Stimulated activated CD4-positive, alpha-beta T cell treated with anti-CD3 and anti-CD28 coated beads, TNF-alpha, amount 100 ng/mL, for 4 hours (primary cell): ENCODE data around the gene CD226.

Source experiments
- DNase-seq, 3 experiments: peaks; one replicate each; pipeline ENCODE4 v3.0.0-alpha.2; 2020; ENCODE audit warnings: low read depth in 3 of 3

The CD226 gene

DNA sequence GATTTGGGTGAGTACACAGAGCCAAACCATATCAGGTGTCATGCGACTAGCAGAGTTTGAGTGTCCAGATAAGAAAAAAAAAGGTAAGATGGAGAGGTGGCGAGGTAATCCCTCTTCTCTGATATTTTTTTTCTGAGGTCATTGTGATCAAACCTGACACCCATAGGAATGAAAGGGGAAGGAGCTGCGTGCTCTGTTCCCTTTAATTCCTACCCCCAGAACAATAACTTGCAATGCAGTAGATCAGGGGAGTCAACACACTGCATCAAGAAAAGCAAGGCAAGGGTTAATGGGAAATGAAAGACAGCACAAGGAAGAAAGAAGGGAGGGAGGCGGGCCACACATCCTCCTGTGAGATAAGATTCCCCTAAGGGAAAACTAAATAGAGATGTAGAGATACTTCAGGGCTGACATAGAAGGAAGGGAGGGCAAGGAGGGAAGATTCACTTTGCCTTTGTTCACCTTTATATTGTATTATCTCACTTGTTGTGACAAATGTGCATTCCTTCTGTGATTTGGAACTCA is 132.8 kb downstream of the CD226 start:
- no peak for DNase-seq

DNA sequence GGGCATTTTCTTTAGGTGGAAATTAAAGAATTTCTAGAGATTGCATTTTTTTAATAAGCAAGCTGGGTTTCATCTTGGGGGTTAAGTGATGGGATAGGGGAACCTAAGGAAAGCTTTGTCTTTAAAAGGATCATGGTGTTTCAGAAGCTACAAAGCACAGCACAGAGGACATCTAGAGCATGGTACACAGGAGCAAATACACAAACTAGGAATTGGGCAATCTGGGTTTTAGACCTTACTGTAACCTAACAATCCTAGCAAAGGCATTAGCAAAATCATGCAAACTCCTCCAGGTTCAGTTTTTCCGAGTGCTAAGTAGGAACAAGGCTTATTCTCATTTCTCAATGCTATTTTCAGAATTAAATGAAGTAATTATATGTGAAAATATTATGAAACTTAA is 134.1 kb downstream of the CD226 start:
- DNase-seq = no peak

DNA sequence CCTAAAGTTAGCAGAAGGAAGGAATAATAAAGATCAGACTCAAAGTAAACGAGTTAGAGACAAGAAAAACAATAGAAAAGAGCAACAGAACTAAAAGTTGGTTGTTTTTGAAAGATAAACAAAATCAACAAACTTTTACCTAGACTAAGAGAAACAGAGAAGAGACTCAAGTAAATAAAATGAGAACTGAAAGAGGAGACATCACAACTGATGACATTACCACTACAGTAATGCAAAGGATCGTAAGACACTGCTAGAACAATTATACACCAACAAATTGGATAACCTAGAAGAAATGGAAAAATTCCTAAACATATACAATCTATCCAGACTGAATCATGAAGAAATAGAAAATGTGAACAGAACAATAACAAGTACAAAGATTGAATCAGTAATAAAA is 139.3 kb downstream of the CD226 start:
- DNase-seq = no peak

DNA sequence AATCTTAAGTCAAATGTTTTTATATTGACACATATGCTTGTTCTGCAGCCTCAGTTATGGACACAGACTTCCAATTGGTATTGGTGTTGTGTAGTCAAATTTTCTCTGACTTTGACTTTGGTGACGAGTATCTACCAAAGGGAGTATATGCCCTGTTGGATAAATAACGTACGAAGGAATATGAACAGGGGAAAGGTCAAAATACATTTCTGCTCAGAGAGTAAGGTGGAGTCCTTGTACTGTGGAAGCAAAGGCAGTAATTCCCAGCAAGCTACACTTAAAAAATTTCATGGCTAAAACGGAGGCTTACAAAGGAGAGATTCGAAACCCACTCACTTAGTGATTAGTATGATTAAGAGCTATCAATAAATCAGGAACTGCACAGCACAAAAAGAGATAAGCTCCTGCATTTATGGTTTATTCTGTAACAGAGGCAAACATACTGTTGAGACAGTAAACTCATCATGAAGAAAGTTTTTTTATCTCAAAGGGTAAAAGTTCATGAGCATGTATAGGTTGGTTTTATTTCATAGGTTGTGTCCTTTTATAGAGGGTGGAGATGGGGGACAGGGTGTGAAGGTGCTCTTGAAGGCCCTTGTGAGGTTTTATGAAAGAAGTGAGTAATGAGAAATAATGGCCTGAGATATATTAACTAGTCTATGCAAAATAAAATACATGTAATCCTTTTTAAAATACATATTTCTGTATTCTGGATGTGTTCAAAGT is 142.7 kb downstream of the CD226 start:
- no peak for DNase-seq
